GM19372 (cell line): ENCODE measurements around the gene SYTL1.

Experiments used
- ATAC-seq: cut with Tn5 transposase; IDR thresholded peaks from one replicate; pipeline ENCODE4 v1.9.1; 2021; ENCODE audit warnings: mild to moderate bottlenecking, low read depth, moderate library complexity; ENCODE audit not compliant: unreplicated experiment

The SYTL1 gene

DNA sequence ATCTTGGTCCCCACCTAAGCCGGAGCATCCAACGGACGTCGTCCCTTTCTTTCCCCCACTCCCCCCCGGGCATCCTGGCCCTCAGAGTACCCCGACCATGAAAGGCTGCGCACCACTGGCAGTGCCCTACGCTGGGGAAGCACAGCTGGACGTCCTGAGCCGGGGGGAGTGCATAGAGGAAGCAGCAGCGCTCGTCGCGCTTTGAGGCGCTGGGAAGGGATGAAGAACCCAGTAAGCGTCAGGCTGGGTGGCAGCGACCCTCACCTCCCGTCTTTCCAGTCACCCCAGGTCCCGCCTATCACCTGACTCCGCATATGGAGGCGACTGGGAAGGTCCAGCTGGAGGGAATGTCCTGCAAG, 19.2 kb downstream of the SYTL1 start:
- ATAC-seq: no peak

DNA sequence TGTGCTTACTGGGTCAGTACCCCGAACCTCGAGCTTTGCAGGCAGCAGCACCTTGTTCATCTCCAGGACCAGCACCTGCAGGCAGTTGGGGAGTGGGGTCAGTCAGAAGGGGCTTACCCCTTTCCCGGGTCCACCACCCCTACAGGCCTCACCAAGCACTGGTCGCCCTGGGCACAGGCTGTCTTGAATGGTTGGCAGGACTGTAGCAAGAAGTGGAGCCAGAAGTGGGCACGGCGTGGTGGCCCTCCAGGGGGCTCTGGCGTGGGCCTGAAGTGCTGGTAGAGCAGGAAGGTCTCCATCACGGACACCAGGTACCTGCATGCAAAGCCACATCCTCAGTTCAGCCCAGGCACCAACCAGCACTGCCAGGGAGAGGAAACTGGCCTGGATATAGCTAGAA, 19.7 kb downstream of the SYTL1 start:
- no peak for ATAC-seq

DNA sequence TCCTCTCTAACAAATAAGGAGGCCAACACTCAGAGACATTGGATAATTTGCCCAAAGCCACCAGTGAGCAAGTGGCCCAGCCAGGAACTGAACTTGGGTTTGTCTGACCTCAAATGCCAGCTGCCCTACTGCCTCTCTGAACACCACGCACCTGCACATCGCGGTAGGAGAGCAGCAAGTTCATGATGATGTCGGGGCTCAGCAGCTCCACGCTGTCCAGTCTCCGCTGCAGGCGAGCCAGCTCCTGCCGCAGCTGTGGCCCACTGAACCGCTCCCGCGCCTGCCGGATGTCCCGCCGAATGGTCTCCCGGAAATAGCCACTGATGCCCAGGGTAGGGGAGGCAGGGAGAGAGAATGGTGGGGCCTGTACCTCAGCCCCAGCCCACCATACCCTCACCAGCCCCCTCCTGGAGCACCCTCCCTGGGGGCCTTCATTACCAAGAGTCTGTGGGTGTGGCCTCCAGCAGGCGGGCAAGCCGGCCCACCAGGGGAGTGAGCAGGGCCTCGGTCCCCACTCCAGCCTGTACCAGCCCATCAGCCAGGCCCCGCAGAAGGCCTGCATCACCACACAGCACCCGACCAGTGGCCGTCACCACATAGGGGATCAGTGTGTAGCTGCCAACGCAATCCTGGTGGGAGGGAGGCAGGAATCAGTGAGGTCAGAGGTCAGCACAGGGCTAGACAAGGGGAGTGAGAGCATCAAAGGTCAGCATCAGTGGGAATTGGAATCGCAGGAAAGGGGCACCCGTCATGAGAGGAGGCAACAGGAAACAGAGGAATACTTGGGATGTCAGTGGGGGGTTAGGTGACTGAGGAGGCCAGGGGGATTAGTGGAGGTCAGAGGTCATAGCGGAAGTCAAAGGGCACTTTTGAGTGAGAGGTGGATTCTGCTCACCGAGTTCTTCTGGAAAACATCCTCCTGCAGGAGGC, 22.2 kb downstream of the SYTL1 start:
- ATAC-seq: no peak

DNA sequence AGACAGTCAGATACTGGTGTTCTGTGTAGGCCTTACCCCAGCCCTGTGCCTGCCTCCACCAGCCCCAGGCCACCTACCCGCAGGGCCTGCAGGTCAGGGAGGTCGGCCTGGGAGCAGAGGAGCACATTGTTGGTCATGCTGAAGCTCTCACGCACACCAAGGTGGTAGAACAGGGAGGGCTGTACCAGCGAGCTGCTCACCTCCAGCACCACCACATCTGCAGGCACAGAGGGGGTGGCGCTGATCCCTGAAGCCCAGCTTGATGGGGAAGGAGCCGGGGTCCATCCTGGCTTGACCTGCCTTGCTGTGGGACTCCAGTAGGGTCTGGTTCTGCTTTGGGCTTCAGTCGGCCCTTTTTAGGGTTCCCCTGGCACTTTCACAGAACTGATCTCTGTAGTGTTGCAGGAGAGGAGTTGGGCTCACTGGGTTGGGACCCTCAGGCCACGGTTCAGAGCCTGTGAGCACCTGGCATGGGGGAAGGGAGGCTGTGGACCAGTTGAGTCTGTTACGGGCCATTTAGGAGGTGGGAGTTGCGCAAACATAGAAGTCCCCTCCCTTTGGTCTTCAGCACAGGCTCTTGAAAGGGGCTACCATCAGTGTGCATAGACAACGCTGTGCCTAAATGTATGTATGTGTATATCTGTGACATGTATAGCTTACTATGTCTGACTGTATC, 23.0 kb downstream of the SYTL1 start:
- no peak for ATAC-seq

DNA sequence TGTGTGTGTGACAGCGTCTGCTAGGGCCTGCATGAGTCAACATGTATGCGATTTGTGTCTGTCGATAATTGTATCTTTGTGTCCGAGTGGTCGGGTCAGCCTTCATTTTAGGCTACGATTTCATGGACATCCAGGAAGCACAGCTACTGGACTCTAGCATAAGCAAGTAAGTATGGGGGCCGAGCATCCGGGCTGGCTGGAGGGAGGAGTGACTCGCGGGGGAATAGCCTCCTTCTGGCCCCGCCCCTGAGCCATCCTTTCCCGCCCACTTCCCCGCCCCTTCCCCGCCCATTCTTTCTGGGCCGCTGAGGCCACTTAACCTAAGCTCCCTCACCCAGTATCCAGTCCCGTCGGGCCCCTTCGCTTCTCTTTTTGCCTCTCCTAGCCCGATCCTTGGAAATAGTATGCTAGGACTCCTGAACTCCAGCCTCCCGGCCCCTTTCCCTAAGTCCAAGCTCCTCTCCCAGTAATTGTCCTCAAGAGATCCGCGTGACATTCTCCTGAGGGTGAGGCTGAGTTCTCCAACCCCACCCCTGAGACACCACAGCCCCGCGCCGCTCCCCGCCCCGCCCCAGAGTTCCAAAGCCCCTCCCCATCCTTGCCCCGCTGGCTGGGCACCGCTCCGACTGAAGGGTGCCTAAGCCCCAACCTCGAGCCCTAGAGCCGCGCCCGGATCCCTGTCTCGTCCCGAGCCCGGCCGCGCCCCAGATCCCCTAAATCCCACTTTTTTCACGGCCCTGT, 23.7 kb downstream of the SYTL1 start:
- peak; percentile 44 for ATAC-seq

DNA sequence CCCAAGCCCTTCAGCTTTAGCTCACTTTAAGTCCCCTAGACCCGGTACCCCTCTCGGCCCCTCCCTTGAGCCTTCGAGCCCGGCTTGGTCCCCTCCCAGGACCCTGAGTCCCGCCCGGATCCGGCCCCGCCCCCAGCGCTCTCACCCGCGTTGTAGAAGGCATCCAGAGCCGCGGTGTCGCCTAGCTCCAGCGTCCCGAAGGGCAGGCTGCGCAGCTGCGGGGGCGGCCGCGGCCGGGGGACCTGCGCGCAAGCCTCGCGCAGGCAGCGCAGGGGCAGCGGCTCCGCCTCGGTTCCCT, 24.2 kb downstream of the SYTL1 start:
- no peak for ATAC-seq

DNA sequence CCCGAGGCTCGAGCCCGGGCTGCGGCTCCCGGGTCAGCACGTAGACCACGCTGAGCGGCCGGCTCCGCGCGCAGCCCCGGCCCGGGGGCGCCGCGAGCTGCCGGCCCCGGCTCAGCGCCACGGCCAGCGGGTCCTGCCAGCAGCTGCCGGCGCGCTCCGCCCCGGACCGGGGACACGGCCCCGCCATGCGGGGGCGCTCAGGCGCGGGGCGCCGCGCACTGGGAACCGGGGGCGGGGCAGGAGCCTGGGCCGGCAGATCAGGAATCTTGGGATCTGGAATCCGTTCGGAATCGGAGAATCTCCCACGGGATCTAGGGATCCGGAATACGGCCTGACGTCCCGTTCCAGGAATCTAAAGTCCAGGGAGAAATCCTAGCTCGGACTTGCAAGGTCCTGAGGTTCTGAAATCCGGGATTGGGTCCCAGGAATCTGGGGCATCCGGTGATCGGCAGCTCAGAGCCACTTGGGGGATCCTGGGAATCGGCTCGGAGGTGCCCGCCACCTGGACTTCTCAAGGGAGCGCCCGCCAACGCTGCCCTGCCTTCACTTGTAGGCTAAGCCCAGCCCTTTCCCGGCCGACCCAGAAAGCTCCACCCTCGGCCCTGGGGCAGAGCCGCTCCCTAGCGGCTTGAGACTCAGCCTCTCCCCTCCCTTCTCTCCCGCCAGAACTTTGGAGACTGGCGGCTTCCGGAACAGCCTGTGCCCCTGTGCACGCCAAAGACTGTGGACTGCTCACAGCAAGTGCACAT, 24.8 kb downstream of the SYTL1 start, which contains the start of gene MAP3K6:
TSS of gene MAP3K6 (minus strand) at position 551 of the 749 bp plus-strand sequence. CDS start at position 187, 364 bp downstream.
- no peak for ATAC-seq

DNA sequence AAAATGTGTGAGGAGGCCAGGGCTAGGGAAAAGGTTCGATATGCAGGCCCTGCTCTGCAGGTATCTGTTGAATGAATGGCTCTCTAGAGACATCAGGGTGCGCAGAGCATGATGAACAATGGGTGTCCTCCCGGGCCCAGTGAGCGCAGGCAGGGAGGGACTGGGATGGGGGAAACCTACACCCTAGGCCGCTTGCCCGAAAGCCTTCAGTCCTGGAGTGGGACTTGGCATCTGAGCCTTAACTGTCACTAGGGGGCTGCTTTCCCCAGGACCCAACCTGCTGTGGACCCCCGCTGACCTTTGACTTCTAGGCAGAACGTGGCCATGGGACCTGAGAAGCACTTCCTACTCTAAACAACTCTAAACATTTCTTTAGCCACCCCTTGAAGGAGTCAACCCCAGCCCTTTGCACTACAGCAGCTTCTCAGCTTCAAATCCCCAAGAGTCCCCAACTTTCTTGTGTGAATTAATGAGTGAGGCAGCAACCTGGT, 25.4 kb downstream of the SYTL1 start:
- no peak for ATAC-seq

DNA sequence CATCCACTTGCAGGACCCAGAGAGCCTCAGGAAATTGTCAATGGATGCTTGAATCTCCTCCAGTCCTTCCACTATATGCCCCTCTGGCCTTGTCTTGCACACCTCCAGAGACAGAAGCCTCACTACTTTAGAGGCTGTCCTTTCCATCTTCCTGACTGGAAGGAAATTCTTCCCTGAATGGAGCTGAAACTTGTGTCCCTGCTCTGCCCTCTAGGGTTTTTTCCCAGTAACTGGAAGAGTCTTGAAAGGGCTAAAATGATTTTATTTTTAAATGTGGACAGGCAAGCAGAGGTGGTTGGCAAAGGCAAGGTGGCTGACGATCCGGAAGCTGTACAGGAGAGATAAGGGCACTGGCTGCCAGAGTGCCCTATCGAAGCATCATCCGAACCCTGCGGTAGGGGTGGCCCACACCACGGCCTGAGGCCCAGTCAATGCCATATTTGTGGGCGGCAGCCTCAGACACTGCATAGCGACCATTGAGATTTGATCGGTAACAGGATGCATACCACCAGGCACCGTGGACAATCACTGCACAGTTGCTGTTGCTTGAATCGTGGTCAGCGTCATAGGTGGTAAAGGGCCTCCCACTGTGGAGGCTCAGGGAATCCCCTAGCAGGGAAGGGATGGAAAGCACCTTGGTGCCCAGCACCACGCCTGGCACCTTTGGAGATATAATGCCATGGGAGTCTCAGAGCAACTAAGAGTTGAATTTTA, 27.2 kb downstream of the SYTL1 start:
- ATAC-seq: no peak

DNA sequence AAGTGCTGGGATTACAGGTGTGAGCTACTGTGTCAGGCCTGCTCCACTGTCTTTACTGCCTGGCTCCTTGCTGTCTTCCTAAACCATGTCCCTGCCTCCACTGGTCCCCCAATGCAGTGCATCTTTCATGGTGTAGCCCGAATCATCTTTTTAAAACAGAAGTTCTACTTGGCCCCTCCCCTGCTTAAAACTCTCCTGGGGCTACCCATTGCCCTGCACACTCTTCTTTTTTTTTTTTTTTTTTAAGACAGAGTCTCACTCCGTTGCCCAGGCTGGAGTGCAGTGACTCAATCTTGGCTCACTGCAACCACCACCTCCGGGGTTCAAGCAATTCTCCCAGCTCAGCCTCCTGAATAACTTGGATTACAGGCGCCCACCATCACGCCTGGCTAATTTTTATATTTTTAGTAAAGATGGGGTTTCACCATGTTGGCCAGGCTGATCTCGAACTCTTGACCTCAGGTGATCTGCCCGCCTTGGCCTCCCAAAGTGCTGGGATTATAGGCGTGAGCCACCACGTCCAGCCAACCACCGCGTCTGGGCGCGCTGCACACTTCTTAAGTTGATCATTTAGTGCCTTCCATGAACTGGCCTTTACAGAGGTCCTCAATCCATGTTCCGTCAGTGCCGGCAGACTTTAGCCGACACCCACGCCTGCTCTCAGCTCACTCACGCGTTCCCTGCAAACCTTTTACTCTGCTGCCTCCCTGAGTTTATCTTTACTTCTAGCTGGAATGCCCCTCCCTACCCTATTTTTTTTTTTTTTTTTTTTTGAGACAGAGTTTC, 30.4 kb downstream of the SYTL1 start:
- no peak for ATAC-seq

DNA sequence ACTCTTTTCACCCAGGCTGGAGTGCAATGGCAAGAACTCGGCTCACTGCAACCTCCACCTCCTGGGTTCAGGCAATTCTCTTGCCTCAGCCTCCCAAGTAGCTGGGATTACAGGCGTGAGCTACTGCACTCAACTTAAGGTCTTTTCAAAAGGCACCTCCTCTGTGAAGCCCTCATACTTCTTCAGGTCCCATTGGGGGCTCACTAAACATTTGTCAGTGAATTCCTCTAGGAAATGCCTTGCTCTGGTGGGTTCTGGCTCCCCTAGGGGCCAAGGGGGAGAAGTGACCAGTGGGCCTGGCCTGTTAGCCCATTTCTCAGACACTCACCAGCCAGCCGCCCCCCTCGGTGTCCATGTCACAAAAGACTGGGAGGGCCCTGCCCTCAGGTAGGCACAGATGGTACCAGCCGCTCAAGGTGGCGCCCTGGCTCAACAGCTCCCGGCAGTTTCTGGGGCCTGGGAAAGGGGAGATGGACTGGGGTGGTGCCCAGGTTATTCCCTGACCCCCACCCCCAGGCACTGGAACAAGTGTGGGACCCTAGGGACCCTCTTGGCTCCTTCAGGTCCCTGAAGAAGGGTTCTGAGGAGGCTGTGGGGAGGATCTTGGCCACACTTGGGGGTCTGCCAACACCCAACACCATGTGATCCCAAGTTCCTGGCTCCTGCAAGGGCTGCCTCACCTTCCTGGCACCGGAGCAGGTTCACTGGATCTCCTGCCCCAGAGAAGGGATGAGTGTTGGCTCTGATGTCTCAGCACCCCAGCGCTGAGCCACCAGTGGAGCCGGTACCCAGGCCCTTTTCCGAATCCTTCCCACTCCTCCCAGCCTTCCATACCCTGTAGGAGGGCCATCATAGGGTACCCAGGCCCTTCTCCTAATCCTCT, 31.2 kb downstream of the SYTL1 start:
- ATAC-seq: no peak

DNA sequence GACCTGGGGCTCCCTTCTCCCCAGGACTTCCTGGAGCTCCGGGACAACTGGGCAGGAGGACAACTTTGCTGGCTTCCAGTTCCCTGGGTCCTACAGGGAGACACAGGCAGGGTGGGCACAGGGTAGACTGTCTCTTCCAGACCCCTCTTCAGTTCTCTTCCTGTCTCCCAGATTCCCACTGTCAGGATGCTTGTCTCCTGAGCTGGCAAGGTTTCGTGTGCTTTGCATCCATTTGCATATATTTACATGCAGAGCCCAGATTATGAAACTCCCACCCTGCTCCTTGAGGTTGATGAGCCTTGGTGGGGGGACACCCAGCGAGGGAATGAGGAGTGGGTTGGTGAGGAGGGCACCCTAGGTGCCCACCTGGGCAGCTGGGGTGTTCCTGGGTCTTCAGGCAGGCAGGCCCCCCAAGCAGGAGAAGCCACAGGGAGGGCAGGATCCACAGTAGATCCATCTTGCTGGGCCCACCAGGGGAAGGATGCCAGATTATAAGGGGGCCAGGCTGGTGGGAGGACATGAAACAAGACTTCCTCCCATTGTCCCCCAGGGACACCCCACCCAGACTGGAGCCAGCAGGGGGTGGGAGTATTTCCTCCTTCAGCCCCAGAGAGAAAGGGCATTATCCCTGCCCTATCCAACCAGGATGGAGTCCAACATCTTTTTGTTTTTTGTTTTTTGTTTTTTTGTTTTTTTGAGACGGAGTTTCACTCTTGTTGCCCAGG, 32.7 kb downstream of the SYTL1 start, which contains the start of gene FCN3:
TSS of gene FCN3 (minus strand) at position 463 of the 725 bp plus-strand sequence. CDS start at position 457, 6 bp downstream.
- no peak for ATAC-seq

DNA sequence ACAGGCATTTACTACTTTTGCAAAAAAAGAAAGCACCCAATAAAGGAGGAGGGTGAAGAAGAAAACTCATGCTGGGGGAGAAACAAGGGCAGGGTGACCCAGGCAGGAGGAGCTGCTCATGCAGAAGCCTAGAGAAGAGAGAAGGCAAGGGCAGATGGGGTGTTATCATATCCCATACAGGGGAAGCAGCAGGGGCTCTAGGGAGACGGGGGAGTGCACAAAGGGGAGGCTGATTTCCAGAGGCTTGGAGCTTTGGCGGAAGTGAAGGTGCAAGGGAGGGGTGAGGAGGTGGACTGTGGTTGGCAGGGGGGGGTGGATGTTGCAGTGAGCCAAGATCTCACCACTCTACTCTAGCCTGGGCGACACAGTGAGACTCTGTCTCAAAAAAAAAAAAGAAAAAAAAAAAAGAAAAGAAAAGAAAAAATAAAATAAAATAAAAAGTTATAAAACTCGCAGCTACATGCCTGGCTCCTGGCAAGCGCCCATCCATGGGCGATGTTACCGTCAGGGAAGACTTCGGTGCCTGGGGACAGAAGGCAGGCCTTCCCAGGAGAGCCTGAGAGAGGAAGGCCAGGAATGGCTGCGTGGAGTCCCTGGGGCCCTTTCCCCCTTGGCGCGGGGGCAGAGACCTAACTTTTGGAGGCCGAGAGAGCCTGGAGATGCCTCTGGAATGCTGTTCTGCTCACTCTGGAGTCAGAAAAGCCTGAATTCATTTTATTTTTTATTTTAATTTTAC, 36.1 kb downstream of the SYTL1 start:
- no peak for ATAC-seq

DNA sequence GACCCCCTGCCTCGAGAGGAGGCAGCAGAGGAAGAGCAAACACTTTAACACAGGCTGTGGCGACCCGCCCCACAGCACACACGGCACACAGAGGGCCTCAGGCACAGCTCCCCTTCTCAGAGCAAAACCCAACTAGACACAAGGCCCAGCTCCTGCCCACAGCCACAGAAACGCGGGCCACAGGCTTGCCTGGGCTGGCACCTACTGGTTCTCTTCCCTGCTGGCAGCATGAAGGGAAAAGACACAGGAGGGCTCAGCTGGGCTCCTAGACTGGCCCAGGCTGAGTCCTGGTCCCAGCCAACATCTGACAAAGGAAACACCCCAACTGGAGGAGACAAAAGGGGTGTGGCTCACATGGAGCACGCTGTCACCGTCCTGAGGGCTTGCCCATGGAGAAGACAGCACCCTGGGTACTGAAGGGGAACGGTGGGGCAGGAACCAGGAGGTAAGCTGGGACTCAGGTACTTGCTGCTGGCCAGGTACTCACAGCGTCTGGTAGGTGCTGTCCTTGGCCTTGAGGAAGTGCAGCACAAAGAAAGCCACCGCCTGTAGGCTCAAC, 37.8 kb downstream of the SYTL1 start:
- no peak for ATAC-seq

DNA sequence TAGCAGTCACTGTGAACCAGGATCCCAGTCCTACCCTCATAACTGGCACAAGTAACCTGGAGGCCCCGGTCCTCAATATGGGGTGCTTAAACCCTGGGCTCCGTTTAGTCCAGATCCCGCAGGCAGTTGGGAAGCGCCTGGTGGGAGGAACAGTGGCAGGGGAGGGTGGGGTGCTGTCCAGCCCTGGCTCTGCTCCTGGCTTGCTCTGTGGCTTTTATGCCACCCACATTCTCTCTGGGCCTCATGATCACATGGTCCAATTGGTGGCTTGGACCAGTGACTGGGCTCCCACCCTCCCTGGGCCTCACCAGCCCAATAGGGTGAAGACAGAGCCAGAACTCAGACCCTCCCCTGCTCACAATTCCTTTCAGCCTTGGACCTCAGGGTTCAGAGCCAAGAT, 38.4 kb downstream of the SYTL1 start:
- no peak for ATAC-seq
